Ammon's horn (tissue), 1 donor: ENCODE data around the gene PHACTR1.
"Not testable (repeated sequence)": the region's sequence is repeated elsewhere in the genome, so short reads cannot be mapped to it uniquely, and the experiment has no call there.

ENCODE experiments used
- DNase-seq: peaks from one replicate; pipeline ENCODE4 v3.0.0-alpha.2; 2016; ENCODE audit warnings: low spot score

The PHACTR1 gene

DNA sequence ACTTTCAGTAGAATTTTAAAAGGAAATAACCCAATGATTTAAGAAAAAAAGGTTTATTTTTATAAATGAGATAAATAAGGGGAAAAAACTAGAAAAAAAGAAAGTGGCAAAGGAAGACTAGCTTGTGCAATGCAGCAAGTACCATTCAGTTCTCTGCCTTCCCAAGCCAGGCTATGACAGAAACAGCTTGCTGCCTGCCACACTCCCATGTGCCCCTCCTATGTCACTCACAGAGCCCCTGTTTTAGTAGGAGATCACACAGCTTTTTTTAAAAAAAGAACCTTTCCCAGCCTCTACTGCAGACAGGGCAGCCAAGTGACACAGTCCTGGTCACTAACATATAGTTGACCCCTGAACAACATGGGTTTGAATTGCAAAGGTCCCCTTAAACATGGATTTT lies 598.2 kb downstream of the PHACTR1 start:
- DNase-seq: no peak

DNA sequence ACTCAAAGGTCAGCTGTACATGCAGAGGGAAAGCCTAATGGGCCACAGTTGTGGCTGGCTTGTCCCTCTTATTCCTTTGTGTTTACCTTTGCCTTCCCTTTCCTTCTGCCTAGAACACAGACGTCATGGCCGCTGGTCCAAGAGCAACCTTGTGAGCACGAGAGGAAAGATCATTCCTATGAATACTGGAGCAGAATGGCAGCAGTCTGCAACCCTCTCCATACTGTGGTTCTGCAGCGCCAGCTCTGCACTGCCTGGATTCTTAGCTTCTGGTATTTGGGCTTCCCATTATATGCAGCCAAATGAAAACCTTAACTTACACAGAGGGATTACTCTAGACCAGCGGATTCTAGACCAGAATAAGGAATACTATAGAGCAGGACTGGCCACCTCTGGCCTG lies 599.3 kb downstream of the PHACTR1 start:
- no peak for DNase-seq

DNA sequence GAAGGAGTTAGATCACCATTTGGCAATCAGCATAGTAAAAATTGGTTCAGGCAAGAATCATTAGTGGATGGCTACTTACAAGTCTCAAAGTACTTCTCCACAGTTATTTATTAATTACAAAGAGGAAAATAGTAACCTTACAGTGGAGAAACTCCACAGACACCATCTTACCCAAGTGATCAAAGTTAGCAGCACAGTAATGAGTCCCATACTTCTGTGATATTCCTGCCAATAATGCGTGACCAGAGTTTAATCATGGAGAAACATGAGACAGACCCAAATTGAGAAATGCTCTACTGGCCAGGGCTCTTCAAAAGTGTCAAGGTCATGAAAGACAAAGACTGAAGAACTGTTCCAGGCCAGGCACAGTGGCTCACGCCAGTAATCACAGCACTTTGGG lies 602.3 kb downstream of the PHACTR1 start:
- DNase-seq: no peak

DNA sequence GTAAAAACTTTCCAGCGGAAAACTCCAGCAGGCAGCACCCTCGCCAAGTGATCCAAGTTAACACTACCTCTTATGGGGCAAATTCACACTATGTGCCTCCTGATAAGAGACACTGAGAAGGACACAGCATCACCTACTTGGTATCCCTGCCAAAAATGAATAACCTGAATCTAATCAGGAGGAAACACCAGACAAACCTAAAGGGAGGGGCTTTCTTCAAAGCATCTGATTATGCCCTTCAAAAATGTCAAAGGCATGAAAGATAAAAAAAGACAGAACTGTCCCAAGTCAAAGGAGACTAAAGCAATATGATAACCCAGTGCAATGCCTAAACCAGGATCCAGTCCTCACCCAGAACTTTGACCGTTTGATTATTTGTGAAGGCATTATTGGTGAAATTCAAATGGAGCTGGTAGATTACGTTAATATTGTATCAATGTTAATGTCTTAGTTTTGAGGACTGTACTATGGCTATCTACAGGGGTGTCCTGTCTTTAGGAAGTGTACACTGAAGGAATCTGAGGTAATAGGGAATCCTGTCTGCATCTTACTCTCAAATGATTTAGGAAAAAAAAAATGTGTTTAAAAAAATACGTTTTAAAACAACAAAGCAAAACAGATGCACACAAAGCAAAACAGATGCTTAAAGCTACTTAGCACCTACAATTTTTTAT lies 603.5 kb downstream of the PHACTR1 start:
- DNase-seq: no peak

DNA sequence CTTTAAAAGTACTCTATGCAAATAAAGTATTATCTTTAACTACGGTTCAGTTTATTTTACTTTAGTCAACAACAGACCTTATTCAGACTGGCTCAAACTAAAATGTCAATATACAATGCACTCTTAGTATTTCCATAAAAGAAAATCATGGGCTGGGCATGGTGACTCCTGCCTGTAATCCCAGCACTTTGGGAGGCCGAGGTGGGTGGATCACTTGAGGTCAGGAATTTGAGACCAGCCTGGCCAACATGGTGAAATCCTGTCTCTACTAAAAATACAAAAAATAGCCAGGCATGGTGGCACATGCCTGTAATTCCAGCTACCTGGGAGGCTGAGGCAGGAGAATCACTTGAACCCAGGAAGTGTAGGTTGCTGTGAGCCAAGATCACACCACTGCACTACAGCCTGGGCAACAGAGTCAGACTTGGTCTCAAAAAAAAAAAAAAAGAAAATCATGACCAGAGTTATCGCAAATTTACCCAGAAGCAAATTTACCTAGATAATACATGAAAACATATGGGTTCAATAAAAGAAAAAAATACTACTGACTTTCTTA lies 609.5 kb downstream of the PHACTR1 start:
- DNase-seq: not testable (repeated sequence)

DNA sequence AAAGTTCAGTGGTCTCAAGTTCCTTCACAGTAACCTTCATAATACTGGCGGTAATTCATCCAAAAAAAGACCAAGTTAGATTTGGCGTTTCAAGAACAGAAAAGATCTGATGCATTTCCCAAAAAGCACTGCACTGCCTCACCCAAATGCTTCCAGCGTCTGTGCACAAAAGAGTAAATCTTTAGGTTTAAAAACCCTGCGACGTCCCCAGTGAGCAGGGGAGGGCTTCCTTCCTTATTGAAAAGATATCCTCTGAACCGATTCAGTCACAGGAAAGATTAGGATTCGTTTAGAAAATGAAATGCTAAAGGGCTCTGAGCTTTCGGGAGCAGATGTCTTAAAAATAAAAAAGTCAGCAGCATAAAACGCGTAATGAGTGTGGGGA lies 611.1 kb downstream of the PHACTR1 start:
- DNase-seq: no peak

DNA sequence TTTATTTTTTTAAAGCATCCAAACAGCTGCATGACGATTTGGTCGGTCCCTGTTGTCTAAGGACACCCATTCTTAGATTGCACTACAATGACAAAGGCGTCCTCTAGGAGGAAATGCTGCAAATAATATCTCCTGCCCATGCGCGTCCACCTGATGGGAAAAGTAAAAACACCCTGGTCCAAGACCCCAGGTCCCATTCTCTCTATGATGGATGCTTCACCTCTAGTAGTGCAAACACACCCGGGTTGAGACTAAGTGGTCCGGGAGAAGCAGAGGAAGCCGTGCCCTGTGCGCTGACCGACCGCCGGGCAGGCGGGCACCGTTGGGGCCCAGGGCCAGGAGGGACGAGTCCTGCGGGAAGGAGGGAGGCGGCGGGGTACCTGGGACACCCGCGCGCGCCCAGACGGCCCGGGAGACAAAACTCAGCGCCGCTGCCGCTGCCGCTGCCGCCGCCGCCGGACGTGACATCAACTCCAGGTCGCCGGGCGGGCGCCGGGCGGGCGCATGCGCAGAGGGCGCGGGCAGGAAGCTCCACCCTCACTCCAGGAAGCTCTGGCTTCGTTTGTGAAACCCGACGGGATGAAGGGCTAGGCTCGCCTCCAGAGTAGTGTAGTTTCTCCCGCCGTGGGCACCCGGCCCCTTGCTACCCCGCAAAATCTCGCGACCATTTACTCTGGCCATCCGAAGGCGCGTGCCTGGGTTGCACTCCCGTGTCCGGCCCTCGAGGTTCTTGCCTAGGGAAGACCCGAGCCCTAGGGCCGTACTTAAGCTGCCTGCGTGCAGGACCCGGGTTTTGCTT lies 611.7 kb downstream of the PHACTR1 start, which contains the start of gene TBC1D7:
Gene TBC1D7, minus strand, starts transcription at position 462 of the 799 bp plus-strand sequence. CDS start 1,639 bp downstream, outside the sequence.
- DNase-seq: peak; percentile 93

DNA sequence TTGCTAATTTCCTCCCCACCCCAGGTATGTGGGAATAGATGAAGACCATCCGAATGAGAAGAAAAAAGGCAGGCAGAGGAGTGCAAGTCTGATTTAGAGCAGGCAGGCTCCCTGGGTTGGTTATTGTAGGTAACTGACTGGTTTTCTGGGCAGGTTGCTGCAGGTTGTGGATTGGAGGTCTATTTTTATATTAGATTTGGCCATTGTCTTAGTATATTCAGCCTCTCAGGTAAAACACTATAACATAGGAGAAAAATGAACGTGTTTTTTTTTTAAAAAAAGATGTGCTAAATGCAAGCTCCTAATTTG lies 612.3 kb downstream of the PHACTR1 start:
- no peak for DNase-seq

DNA sequence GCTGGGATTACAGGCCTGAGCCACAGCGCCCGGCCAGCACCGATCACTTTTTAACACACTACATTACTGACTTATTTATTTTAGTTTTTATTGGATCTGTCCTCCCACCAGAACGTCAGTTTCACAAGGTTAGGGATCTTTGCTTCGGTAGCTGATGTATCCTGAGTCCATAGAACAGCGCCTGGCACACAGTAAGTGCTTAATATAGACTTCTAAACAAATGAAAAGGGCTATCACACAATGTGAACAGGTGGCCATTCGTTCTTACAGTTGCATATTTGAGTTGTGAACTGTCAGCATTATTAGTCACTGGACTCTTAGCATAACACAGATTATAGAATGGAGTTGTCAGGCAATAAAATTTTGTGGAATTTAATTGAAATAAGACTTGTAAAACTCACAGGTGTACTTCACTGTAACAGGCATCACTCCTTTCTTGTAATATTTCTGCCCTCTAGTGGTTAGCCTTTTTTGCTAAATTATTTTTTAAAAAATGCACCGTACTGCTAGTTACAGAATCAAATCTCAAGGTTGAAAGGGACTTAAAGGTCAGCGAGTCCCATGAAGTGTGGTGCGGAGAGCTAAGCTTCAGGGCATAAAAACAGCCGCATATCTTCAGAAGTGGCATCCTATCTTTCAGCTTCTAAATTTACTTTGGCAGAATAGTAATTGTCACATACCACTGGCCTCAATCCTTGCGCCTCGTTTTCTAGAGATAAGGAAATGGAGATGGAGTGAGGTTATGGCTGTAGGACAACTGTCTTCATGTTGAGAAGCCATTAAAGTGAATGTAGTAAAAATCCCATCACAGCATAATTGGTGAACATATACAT lies 615.2 kb downstream of the PHACTR1 start:
- DNase-seq: no peak

DNA sequence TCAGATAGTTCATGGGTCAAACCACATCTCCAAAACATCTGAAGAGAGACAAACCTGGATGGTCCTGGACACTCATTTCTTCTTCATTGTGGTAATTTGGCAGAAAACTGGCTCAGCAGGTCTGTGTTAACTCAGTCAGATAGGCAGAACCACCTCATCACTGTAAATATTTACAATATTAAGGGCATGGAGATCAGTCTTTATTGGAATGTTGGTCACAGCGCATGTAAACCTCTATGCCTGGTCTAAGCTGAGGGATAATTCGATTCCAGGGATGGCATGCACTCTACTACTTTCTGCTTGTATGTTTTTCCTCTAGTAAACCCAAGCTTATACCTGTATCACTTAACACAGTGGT lies 615.8 kb downstream of the PHACTR1 start:
- no peak for DNase-seq

DNA sequence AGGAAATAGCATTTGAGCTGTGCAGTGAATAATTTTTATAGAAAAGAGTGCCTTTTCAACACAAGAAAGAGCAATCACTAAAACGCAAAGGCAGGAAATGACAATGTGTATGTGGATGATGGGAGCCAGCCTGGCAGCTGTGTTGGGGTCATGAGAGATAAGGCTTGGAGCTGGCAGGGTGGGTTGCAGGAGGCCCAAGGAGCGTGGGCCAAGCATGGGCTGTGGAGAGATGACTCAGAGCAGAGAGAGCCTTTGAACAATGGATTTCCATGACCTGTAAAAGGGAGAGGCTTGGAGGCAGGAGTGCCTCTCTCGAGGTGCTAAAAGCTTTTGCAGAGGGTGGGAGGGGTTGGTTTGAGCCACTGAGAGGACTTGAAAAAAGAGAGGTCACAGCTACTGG lies 618.4 kb downstream of the PHACTR1 start:
- DNase-seq: no peak

DNA sequence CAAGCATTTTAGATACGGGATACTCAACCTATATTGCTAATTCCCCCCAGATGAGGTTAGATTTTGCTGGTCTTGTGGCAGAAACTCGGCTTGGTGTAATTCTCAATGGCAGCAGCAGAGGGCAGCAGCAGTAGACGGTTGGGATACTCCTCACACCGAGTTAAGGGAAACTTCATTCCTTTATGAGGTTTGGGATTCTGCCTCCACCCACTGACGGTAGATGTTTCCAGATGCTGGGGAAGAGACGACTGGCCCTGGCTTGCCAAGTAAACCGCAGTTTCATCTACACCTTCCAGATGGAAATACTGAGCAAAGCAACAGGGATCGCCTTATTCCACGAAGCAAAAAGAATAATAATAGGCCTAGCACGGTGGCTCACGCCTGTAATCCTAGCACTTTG lies 620.0 kb downstream of the PHACTR1 start:
- peak; percentile 85 for DNase-seq

DNA sequence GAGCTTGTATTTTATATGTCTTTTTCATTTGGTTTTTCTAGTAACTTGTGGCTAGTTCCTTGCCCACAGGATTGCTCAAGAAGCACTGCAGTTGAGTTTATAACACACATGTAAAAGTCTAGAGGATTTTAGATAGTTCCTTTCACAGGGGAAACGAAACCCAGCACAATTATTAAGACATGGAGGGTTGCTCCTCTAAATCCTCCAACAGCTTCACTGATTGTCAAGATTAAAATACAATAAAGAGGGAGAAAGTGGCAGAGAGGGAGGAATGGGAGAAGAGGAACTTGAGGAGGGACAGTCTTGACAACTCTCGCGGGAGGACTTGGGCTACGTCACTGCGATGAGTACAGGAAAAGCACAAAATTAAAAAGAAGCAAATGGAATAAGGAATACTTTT lies 621.5 kb downstream of the PHACTR1 start:
- no peak for DNase-seq
